Psoas muscle (tissue), 8 donors: ENCODE measurements around the gene SEPSECS. TPM values are rescaled to one million over a fixed set of nuclear protein-coding genes. Genes with fewer than 3 reads are reported as not detected.
A peak's percentile ranks its signal among the peaks of the same experiment; 100 is the strongest.

Experiments used
- ATAC-seq, 4 donors: fragments of 200-7000 bp; cut with Tn5 transposase; one replicate each; pipeline ENCODE4 v1.9.1; 2020; ENCODE audit warnings: moderate library complexity in 3 of 4, mild to moderate bottlenecking in 2 of 4
- DNase-seq, 2 donors: peaks; one replicate each; pipeline ENCODE4 v3.0.0-alpha.2; 2020
- H3K27ac ChIP-seq: fragments of 200-600 bp; one replicate; pipeline ENCODE4 v1.8.0; 2022
- H3K27me3 ChIP-seq, 3 donors: fragments of 200-600 bp in 1 of 3; one replicate each; pipeline versions ENCODE4 v1.6.1 to v1.8.0; 2013 to 2022; ENCODE audit warnings: low read length in 2 of 3, mild to moderate bottlenecking in 2 of 3, moderate library complexity in 1 of 3; ENCODE audit not compliant: insufficient read depth in 3 of 3
- H3K36me3 ChIP-seq, 2 donors: fragments of 200-600 bp in 1 of 2; one replicate each; pipeline versions ENCODE4 v1.6.1 to v1.8.0; 2013 to 2022; ENCODE audit warnings: low read depth in 1 of 2, mild to moderate bottlenecking in 1 of 2, moderate library complexity in 1 of 2; ENCODE audit not compliant: insufficient read depth in 1 of 2
- H3K4me1 ChIP-seq: fragments of 200-600 bp; one replicate; pipeline ENCODE4 v1.8.0; 2022
- H3K4me3 ChIP-seq: fragments of 200-600 bp; one replicate; pipeline ENCODE4 v1.8.0; 2022; ENCODE audit warnings: mild to moderate bottlenecking
- H3K9me3 ChIP-seq: fragments of 200-600 bp; one replicate; pipeline ENCODE4 v1.8.0; 2022
- WGBS, 3 donors: extraction: QIAGEN DNeasy Blood & Tissue Kit; methylation state at CpG; one replicate each; pipeline versions ENCODE4 v1.1.6 to v1.1.7; 2013; 5-methylcytosine and 5-hydroxymethylcytosine counted together
- intact Hi-C, 2 donors: fragments of 100-400 bp; cut with DNase I; formaldehyde crosslinking; loops; one replicate each; pipeline versions ENCODE4 v1.11.0 to v1.14.2; 2022
- polyA plus RNA-seq, 3 donors: library from polyadenylated mRNA; stranded (reverse); fragments of 200-250 nt; gene quantifications; one replicate each; pipeline ENCODE4 v1.2.3, GENCODE V29; 2013
- total RNA-seq, 4 donors: library from RNA; stranded (reverse); fragmentation: NEBNext Ultra II Directional in 2 of 4; extraction: Animal tissue kit (Norgen Biotek cat#: 25700) in 2 of 4; gene quantifications; one replicate each; pipeline versions ENCODE4 v1.2.1 to v1.2.4, GENCODE V29; 2021 to 2023
- TF ChIP-seq, protein P1 (sequence below): fragments of 200-600 bp; IDR thresholded peaks from one replicate; pipeline ENCODE4 v1.8.0; 2022; ENCODE audit warnings: antibody characterized with exemption
- donor health status: healthy with polysubstance abuse.
- donor health status: DM: no; HTN: no; CAD: no; lungs with moderate emphysema.
- donor health status: Bipolar disorder and iron deficiency.
- donor health status: healthy.
- donor health status: DM: yes; HTN: yes; CAD: no.
- donor health status: DM: no; HTN: no; CAD: no.
- donor health status: DM: no; HTN: no; CAD: no.
- donor health status: DM: yes; HTN: yes; CAD: no.

The SEPSECS gene
- total and polyA plus RNA-seq, 7 donors, result 1.4 to 5.7 (median 4.3) TPM

DNA sequence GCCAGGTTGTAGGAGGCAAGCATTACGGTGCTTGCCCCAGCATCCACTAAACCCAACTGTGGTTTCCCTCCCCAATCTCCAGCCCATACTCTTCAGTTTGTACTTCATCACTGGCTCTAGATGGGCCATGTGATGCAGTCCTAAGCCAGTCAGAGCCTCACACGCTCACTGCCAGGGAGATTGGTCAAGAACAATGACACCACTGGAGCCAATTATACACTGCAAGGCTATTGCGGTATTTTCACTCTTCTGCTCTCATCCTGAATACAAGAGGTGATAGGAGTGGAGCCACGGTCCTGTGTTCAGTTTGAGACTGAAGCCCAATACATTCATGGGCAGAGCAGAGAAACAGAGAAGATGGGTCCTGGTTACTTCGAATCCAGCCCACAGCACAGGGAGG, 58.4 kb downstream of the SEPSECS start:
- Histone ChIP-seq H3K4me1 (no peaks in the 10 kb centered on the region), H3K4me3 (no peak overlapping the region), H3K36me3 (no peaks in the 10 kb centered on the region), H3K27ac (no peak overlapping the region), H3K27me3 (peaks cover 0 to 3% (median 0%) of the 10 kb centered on the region in 3 donors), H3K9me3 (no peaks in the 10 kb centered on the region)
- TF ChIP-seq, protein P1, sequence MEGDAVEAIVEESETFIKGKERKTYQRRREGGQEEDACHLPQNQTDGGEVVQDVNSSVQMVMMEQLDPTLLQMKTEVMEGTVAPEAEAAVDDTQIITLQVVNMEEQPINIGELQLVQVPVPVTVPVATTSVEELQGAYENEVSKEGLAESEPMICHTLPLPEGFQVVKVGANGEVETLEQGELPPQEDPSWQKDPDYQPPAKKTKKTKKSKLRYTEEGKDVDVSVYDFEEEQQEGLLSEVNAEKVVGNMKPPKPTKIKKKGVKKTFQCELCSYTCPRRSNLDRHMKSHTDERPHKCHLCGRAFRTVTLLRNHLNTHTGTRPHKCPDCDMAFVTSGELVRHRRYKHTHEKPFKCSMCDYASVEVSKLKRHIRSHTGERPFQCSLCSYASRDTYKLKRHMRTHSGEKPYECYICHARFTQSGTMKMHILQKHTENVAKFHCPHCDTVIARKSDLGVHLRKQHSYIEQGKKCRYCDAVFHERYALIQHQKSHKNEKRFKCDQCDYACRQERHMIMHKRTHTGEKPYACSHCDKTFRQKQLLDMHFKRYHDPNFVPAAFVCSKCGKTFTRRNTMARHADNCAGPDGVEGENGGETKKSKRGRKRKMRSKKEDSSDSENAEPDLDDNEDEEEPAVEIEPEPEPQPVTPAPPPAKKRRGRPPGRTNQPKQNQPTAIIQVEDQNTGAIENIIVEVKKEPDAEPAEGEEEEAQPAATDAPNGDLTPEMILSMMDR, result no peak
- WGBS, 3 donors, result 85 to 91% (median 90%) methylated on average over 5 of the region's 5 CpGs
- no peak for ATAC-seq
- no peak for DNase-seq
- intact Hi-C loops, result no loop called here

DNA sequence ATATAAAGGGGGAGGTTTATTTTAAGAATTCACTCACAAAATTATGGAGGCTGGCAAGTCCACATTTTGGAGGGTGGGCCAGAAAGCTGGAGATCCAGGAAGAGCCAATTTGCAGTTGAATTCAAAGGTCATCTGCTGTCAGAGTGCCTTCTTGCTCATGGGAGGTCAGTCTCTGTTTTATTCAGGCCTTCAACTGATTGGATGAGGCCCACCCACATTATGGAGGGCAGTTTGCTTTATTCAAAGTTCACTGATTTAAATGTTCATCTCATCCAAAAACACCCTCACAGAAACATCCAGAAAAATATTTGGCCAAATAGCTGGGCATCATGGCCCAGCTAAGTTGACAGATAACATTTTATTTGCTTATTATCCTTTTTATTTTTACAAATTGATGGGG, 59.5 kb downstream of the SEPSECS start:
- no peak for DNase-seq
- intact Hi-C loops, result no loop called here

DNA sequence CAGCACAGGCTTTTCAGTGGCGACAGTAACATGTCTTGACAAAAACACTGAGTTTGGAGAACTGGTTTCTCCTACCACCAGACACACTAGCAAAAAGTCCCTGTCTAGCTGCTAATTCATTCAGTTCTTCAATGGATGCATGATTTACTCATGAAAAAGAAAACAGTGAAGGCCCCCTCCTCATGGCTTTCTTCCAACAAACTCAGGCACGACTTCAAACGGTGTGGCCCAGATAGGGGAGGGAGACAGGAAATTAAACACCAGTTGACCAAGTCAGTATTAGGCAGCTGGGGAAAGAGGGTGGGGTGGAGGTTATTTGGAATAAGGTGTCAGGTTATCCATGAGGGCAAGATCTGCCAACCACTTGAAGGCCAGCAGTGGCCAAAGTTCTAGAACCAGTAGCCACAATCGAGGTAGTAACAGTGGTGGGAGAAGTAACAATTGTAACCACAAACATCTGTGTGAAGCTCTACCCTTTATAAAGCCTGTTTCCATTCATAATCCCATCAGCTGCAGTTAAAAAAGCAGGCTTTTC, 60.2 kb downstream of the SEPSECS start:
- no peak for ATAC-seq
- no peak overlapping the region for H3K4me3 ChIP-seq
- intact Hi-C loops, result no loop called here

More for the DNA sequence above, 59.5 kb downstream of the SEPSECS start:
- Histone ChIP-seq H3K4me1 (no peaks in the 10 kb centered on the region), H3K9me3 (no peaks in the 10 kb centered on the region), H3K27me3 (peaks cover 0 to 10% (median 3%) of the 10 kb centered on the region in 3 donors), H3K27ac (no peak overlapping the region), H3K36me3 (no peaks in the 10 kb centered on the region), H3K4me3 (no peak overlapping the region)
- no peak for ATAC-seq
- TF ChIP-seq, protein P1, result no peak

DNA sequence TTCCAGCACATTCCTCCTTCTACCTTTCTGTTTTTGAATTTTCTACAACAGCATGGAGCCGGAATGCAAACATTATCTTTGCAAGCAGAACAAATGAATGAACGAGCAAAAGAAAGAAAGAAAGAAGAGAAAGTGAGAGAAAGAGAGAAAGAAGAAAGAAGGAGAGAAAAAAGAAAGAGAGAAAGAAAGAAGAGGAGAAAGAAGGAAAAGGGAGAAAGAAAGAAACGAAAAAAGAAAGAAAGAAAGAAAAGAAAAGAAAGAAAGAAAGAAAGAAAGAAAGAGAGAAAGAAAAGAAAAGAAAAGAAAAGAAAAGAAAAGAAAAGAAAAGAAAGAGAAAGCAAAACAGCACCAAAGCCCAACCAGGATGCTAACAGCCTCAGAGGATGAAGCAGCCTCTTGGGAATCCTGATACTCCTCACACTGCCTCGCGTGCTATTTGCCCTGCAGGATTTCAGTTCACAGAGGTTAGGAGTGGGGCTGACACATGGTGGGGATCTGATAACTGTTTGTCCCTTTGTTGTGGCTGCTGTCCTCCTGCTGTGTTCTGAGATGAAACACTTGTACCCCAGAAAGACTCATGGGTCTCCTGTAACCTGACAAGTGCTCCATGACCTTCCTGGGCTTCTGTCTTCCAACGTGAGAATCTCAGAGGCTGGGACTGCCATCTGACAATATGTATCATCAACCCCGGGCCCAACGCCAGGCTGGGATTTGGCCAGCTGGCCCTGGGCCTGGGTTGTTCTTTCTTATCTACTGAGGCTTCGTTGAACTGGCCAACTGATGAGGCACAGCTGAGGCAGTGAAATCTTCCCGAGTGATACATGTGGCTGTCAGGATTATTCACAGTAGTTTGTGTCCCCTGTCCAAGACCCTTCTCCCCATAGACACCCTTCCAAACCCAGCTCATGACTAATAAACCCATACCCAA, 61.0 kb downstream of the SEPSECS start:
- Histone ChIP-seq H3K36me3 (no peaks in the 10 kb centered on the region), H3K27ac (no peak overlapping the region), H3K9me3 (no peaks in the 10 kb centered on the region), H3K4me3 (no peak overlapping the region), H3K4me1 (no peaks in the 10 kb centered on the region), H3K27me3 (peaks cover 0 to 22% (median 6%) of the 10 kb centered on the region in 3 donors)
- 20 to 26% (median 25%) methylated on average over 10 of the region's 10 CpGs for WGBS, 3 donors
- TF ChIP-seq, protein P1, result no peak
- peak; percentile 67 to 73 for DNase-seq
- intact Hi-C loops, result no loop called here
- ATAC-seq, result peak; percentile 66 to 81 (median 78)

More for the DNA sequence above, 60.2 kb downstream of the SEPSECS start:
- DNase-seq, result no peak
- H3K27ac ChIP-seq, result no peak overlapping the region
- H3K36me3 ChIP-seq, result no peaks in the 10 kb centered on the region
- H3K4me1 ChIP-seq, result no peaks in the 10 kb centered on the region
- no peaks in the 10 kb centered on the region for H3K9me3 ChIP-seq
- TF ChIP-seq, protein P1, result no peak
- H3K27me3 ChIP-seq, result peaks cover 0 to 16% (median 6%) of the 10 kb centered on the region in 3 donors
- WGBS, 3 donors, result 16 to 29% (median 21%) methylated on average over 4 of the region's 4 CpGs
